Peyer's patch (tissue), 4 donors: ENCODE measurements around the gene KCNJ10. TPM values are rescaled to one million over a fixed set of nuclear protein-coding genes. Genes with fewer than 3 reads are reported as not detected.
"Not testable (repeated sequence)": the region's sequence is repeated elsewhere in the genome, so short reads cannot be mapped to it uniquely, and the experiment has no call there.

Experiments used
- DNase-seq, 3 donors: peaks; one replicate each; pipeline ENCODE4 v3.0.0-alpha.2; 2017 to 2019
- H3K27ac ChIP-seq, 4 donors: fragments of 200-600 bp; sonication (generic); one replicate each; pipeline ENCODE4 v1.5.1; 2016 to 2019
- H3K27me3 ChIP-seq, 2 donors: fragments of 200-600 bp; sonication (generic); one replicate each; pipeline ENCODE4 v1.5.1; 2019
- H3K36me3 ChIP-seq, 3 donors: fragments of 200-600 bp; sonication (generic); one replicate each; pipeline ENCODE4 v1.5.1; 2016 to 2019
- H3K4me1 ChIP-seq, 4 donors: fragments of 200-600 bp; sonication (generic); one replicate each; pipeline ENCODE4 v1.5.1; 2016 to 2019
- H3K4me3 ChIP-seq, 4 donors: fragments of 200-600 bp; sonication (generic); 1 replicate in 3 of 4; 2 replicates in 1 of 4; pipeline ENCODE4 v1.5.1; 2016 to 2019; ENCODE audit warnings: mild to moderate bottlenecking in 1 of 4
- H3K9me3 ChIP-seq, 4 donors: fragments of 200-600 bp; sonication (generic); one replicate each; pipeline ENCODE4 v1.5.1; 2016 to 2019; ENCODE audit warnings: mild to moderate bottlenecking in 1 of 4
- CTCF ChIP-seq, 6 experiments: fragments of 450-650 bp in 4 of 6; fragments of 200-600 bp in 2 of 6; sonication (generic) in 1 of 6; IDR thresholded peaks; one replicate each; pipeline ENCODE4 v1.5.1; 2017 to 2019; ENCODE audit warnings: antibody characterized with exemption in 6 of 6, mild to moderate bottlenecking in 3 of 6, moderate library complexity in 1 of 6
- POLR2A ChIP-seq, 2 donors: fragments of 450-650 bp; IDR thresholded peaks; one replicate each; pipeline ENCODE4 v1.5.1; 2017; ENCODE audit warnings: antibody characterized with exemption in 2 of 2, mild to moderate bottlenecking in 2 of 2, moderate library complexity in 2 of 2
- total RNA-seq, 4 donors: library from RNA; depleted of rRNA; stranded (reverse); fragments of >200 nt; gene quantifications; one replicate each; pipeline ENCODE4 v1.1.0, GENCODE V29; 2016

Gene KCNJ10
- total RNA-seq, 4 donors from 2014 or later, result not detected

GRCh38 chr1:160053548-160054365 lies 16.2 kb downstream of the KCNJ10 start:
- no peaks in the 10 kb centered on the region for H3K4me1 ChIP-seq
- no peaks in the 10 kb centered on the region for H3K27me3 ChIP-seq
- DNase-seq, result no peak
- H3K36me3 ChIP-seq, result no peaks in the 10 kb centered on the region
- TF ChIP-seq CTCF (IDR thresholded peaks at IDR 0.05) (no peak), POLR2A (IDR thresholded peaks at IDR 0.05) (no peak)
- no peak overlapping the region for H3K4me3 ChIP-seq
- H3K9me3 ChIP-seq, result no peaks in the 10 kb centered on the region
- no peak overlapping the region for H3K27ac ChIP-seq

GRCh38 chr1:160052936-160053335 lies 17.0 kb downstream of the KCNJ10 start:
- H3K4me3 ChIP-seq, result no peak overlapping the region
- TF ChIP-seq POLR2A (IDR thresholded peaks at IDR 0.05), result no peak
- no peak for TF ChIP-seq CTCF (IDR thresholded peaks at IDR 0.05)
- no peak overlapping the region for H3K27ac ChIP-seq
- no peaks in the 10 kb centered on the region for H3K9me3 ChIP-seq
- no peaks in the 10 kb centered on the region for H3K36me3 ChIP-seq
- no peaks in the 10 kb centered on the region for H3K4me1 ChIP-seq
- no peaks in the 10 kb centered on the region for H3K27me3 ChIP-seq
- no peak for DNase-seq

- H3K27ac ChIP-seq, result no peak overlapping the region
- TF ChIP-seq CTCF (IDR thresholded peaks at IDR 0.05) (no peak), POLR2A (IDR thresholded peaks at IDR 0.05) (no peak)
- H3K9me3 ChIP-seq, result no peaks in the 10 kb centered on the region
- no peak for DNase-seq
- H3K27me3 ChIP-seq, result no peaks in the 10 kb centered on the region
- H3K4me3 ChIP-seq, result no peak overlapping the region
- H3K36me3 ChIP-seq, result no peaks in the 10 kb centered on the region
- H3K4me1 ChIP-seq, result peaks cover 0 to 21% (median 0%) of the 10 kb centered on the region in 4 donors
These were observed 19.3 kb downstream of the KCNJ10 start for GRCh38 chr1:160050619-160051018.

DNA sequence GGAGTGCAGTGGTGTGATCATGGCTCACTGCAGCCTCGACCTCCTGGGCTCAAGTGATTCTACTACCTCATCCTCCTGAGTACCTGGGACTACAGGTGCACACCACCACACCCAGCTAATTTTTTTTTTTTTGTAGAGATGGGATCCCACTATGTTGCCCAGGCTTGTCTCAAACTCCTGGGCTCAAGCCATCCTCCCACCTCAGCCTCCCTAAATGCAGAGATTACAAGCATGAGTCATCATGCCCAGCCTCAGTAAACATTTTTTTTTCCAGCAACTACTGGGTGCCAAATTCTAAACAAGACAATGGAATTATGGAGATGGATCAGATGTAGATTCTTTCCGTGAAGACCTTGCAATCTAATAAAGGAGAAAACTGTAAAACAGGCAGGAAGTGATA lies 19.8 kb downstream of the KCNJ10 start:
- not testable (repeated sequence) for H3K4me3 ChIP-seq, DNase-seq, H3K27me3 ChIP-seq, H3K27ac ChIP-seq, H3K36me3 ChIP-seq, H3K9me3 ChIP-seq
- H3K4me1 ChIP-seq, result peaks cover 0 to 21% (median 0%) of the 10 kb centered on the region in 4 donors

DNA sequence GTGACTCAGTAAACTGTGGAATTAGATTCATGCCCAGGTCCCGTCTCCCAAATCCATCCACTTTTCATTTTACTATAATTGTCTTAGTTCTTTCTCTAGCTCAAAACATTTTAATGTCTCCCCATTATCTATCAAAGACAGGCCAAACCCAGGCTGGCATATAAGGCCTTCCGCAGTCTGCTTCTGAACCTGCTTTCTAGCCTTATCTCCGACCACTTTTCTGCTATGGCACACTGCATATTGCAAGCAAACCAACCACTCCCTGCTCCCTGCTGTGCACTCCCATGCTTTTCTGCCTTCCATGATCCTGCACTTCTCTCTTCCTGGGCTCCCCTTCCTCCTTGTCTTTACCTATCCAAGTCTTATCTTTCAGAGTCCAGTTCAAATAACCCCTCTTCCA lies 20.9 kb downstream of the KCNJ10 start:
- DNase-seq, result no peak

More for the DNA sequence above, 20.9 kb downstream of the KCNJ10 start:
- H3K4me3 ChIP-seq, result no peak overlapping the region
- peaks cover 0 to 21% (median 0%) of the 10 kb centered on the region in 4 donors for H3K4me1 ChIP-seq
- no peaks in the 10 kb centered on the region for H3K9me3 ChIP-seq
- no peaks in the 10 kb centered on the region for H3K36me3 ChIP-seq
- no peak overlapping the region for H3K27ac ChIP-seq
- no peaks in the 10 kb centered on the region for H3K27me3 ChIP-seq
- TF ChIP-seq CTCF (IDR thresholded peaks at IDR 0.05), result no peak
